ENCODE results near the gene GULP1. TPM values are rescaled to one million over a fixed set of nuclear protein-coding genes. Genes with fewer than 3 reads are reported as not detected.

Gene GULP1
- total RNA-seq, 1 donor from 2014 or later = 95.5 TPM

DNA sequence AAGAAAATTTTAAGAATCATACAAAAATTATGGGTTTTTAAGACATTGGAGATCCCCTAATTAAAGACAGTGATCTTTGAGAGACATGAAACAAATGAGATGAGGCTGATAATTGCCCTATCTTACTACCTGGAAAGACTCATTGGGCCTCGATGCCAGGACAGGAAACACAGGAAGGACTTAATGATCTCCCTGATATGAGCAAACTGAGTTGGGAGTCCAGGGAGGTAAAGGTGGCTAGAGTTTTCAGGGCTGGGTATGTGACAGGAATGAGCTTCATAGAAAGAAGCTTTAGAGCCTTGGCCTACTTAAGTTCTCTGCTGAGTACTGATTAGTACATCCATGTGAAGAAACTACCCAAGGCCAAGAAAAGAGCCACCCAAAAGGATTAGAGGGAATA lies 40.6 kb upstream of the GULP1 start:
- TF ChIP-seq, protein P1, sequence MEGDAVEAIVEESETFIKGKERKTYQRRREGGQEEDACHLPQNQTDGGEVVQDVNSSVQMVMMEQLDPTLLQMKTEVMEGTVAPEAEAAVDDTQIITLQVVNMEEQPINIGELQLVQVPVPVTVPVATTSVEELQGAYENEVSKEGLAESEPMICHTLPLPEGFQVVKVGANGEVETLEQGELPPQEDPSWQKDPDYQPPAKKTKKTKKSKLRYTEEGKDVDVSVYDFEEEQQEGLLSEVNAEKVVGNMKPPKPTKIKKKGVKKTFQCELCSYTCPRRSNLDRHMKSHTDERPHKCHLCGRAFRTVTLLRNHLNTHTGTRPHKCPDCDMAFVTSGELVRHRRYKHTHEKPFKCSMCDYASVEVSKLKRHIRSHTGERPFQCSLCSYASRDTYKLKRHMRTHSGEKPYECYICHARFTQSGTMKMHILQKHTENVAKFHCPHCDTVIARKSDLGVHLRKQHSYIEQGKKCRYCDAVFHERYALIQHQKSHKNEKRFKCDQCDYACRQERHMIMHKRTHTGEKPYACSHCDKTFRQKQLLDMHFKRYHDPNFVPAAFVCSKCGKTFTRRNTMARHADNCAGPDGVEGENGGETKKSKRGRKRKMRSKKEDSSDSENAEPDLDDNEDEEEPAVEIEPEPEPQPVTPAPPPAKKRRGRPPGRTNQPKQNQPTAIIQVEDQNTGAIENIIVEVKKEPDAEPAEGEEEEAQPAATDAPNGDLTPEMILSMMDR (IDR thresholded peaks at IDR 0.05; ENCODE audit: insufficient read depth, low read length, poor library complexity, severe bottlenecking) = no peak
- no peak overlapping the region for H3K4me3 ChIP-seq (ENCODE audit: low read depth, low read length)
- no peak for DNase-seq (ENCODE audit: low read depth)
- H3K36me3 ChIP-seq (ENCODE audit: control insufficient read depth, insufficient read depth, low read length) = no peaks in the 10 kb centered on the region
- no peaks in the 10 kb centered on the region for H3K27me3 ChIP-seq (ENCODE audit: control insufficient read depth, insufficient read depth, low read length)

DNA sequence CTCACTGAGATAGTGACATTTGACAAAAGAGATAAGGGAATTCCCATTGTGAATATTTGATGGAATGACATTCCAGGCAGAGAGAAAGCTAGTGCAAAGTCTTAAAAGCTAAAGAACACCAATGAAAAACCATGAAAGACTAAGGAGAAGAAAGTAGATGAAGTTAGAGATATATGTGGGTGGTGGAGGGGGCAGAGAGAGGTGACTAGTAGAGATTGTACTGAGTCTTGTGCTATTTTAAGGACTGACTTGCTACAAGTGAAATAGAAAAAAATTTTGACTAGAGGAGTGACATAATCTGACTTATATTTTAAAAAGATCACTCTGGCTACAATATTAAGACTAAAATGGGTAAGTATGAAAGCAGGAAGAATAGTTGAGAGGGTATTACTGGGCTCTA lies 35.3 kb upstream of the GULP1 start:
- Histone ChIP-seq H3K36me3 (ENCODE audit: control insufficient read depth, insufficient read depth, low read length) (no peaks in the 10 kb centered on the region), H3K4me3 (ENCODE audit: low read depth, low read length) (no peak overlapping the region), H3K27me3 (ENCODE audit: control insufficient read depth, insufficient read depth, low read length) (no peaks in the 10 kb centered on the region)
- TF ChIP-seq, protein P1 (IDR thresholded peaks at IDR 0.05; ENCODE audit: insufficient read depth, low read length, poor library complexity, severe bottlenecking) = no peak
- DNase-seq (ENCODE audit: low read depth) = no peak

DNA sequence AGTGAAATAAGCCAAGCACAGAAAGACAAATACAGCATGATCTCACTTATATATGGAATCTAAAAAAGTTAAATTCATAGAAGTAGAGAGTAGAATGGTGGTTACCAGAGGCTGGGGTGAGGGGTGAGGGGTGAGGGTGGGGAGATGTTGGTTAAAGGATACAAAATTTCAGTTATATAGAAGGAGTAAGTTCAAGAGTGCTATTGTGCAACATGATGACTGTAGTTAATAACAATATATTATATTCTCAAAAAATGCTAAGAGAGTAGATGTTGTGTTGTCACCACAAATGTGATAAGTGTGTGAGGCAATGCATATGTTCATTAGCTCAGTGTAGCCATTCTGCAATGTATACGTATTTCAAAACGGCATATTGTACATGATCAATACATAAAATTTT lies 26.4 kb upstream of the GULP1 start:
- TF ChIP-seq, protein P1 (IDR thresholded peaks at IDR 0.05; ENCODE audit: insufficient read depth, low read length, poor library complexity, severe bottlenecking) = no peak

DNA sequence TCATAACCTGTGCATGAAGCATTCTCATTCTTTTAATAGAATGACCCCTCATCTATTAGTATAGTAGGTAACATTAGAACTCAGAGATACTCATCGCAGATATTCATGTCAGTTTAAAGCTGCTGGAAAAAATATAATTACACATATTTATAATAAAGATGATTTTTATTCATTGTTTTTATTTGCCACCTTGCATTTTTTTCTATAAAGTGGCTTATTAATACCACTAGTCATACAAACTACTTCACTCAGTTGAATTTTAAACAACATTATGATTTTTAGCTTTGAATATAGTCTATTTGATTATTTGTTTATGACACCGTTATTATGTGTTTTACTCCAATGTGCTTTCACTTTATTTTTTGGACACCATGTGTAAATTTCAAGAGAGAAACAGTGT lies 23.9 kb upstream of the GULP1 start:
- TF ChIP-seq, protein P1 (IDR thresholded peaks at IDR 0.05; ENCODE audit: insufficient read depth, low read length, poor library complexity, severe bottlenecking) = no peak
- no peak overlapping the region for H3K4me3 ChIP-seq (ENCODE audit: low read depth, low read length)

More for the DNA sequence above, 26.4 kb upstream of the GULP1 start:
- Histone ChIP-seq H3K36me3 (ENCODE audit: control insufficient read depth, insufficient read depth, low read length) (no peaks in the 10 kb centered on the region), H3K27me3 (ENCODE audit: control insufficient read depth, insufficient read depth, low read length) (no peaks in the 10 kb centered on the region), H3K4me3 (ENCODE audit: low read depth, low read length) (no peak overlapping the region)
- no peak for DNase-seq (ENCODE audit: low read depth)

DNA sequence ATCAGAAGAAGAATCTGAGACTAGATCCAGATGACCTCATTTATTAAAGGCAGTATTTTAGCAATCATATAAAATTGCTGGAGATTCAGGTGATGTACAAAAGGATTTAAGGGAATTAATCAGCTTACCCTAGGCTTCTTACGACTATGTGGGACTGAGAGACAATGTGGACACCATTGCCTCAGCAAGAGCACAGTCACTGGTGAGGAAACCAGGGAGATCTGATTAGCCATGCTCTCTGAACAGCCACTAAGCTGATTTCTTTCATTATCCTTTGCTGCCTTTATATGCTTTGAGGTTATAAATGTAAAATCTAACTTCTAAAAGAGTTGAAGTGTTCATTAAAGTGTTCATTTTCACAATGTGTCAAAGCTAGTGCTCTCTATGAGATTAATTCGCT lies 22.7 kb upstream of the GULP1 start:
- no peak overlapping the region for H3K4me3 ChIP-seq (ENCODE audit: low read depth, low read length)
- H3K27me3 ChIP-seq (ENCODE audit: control insufficient read depth, insufficient read depth, low read length) = no peaks in the 10 kb centered on the region
- H3K36me3 ChIP-seq (ENCODE audit: control insufficient read depth, insufficient read depth, low read length) = no peaks in the 10 kb centered on the region
- TF ChIP-seq, protein P1 (IDR thresholded peaks at IDR 0.05; ENCODE audit: insufficient read depth, low read length, poor library complexity, severe bottlenecking) = no peak
- no peak for DNase-seq (ENCODE audit: low read depth)

More for the DNA sequence above, 23.9 kb upstream of the GULP1 start:
- no peaks in the 10 kb centered on the region for H3K36me3 ChIP-seq (ENCODE audit: control insufficient read depth, insufficient read depth, low read length)
- DNase-seq (ENCODE audit: low read depth) = no peak
- no peaks in the 10 kb centered on the region for H3K27me3 ChIP-seq (ENCODE audit: control insufficient read depth, insufficient read depth, low read length)

DNA sequence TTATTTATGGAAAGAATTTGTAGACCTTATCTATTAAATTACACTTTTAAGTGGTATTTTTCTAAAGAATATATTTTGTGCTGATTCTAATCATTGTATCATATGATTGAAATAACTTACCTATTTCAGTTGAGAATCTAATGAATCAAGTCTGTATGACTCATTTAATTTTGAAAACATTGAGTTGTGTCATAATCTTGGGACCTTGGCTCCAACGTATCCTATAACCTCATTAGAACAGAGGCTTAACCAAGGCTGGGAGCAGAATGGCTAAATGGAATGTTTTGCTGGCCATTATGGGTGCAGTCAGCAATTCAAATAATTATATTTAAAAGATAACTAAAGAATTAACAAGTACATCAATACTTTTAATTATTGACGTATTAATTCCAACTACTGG lies 19.6 kb upstream of the GULP1 start:
- H3K36me3 ChIP-seq (ENCODE audit: control insufficient read depth, insufficient read depth, low read length) = no peaks in the 10 kb centered on the region
- TF ChIP-seq, protein P1 (IDR thresholded peaks at IDR 0.05; ENCODE audit: insufficient read depth, low read length, poor library complexity, severe bottlenecking) = no peak
- no peak for DNase-seq (ENCODE audit: low read depth)
- H3K27me3 ChIP-seq (ENCODE audit: control insufficient read depth, insufficient read depth, low read length) = no peaks in the 10 kb centered on the region
- no peak overlapping the region for H3K4me3 ChIP-seq (ENCODE audit: low read depth, low read length)

Data from kidney epithelial cell (primary cell).